DMS53 treated with DMSO at 0.1 percent for 48 hours (cell line): Measurements from ENCODE around the gene ACYP1.

Source experiments
- DNase-seq: peaks from one replicate; lab custom pipeline; 2025; ENCODE audit not compliant: unreplicated experiment; lab: John Stamatoyannopoulos, UW

ACYP1 gene

DNA sequence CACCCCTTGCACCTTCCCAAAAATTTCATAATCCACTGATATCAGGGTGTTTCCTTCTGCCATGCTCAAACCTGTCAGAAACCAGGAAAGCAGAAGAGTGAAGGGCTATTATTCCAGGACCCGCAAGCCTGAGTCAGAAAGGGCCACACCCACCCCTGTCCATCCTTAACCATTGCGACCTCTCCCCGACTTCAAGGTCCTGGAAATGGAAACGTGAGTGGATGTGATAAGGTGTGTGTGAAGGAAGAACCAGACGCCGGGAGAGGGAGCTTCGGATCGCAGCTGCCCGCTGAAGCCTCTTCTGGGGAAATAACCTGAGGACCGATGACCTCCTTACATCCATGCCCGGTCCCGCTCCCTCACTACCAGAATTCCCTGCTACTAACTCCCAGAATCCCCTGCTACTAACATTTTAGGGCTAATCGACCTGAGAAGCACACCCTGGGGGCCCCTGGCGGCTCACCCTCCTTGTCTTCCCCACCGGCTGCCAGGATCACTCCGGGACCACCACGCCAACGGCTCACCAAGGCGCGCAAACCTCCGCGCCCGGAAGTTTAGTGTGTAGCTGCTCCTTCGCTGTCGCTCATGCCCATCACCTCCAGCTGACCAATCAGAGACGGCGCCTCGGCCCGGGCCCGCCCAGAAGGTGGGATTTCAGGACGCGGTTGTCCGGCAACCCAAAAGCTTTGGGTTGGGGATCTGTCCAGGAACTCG, at the start of gene ACYP1:
TSS of gene ACYP1 (minus strand) at position 534 of the 714 bp plus-strand sequence. CDS start at position 63, 471 bp downstream.
- DNase-seq, result peak; percentile 60

GRCh38 chr14:75109877-75110276, 46.1 kb upstream of the ACYP1 start:
- no peak for DNase-seq

DNA sequence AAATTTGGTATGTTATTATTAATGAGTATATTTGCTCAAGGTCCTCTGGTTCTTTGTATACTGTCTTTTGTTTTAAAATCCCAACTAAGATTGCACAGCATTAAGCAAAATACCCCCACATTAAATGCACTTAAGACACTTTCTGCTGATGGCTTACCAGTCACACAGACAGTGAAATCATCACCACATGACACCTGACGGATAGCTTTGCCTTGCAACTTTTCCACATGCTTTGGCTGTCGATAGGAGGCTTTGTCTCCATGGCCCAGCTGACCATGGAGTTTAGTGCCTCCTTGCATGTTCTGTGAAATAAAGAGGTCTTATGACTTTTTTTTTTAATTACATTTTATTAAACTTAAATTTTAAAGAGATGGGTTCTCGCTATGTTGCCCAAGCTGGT, 43.4 kb upstream of the ACYP1 start:
- DNase-seq, result no peak

- DNase-seq, result no peak
Observed at GRCh38 chr14:75101491-75101890, 37.7 kb upstream of the ACYP1 start.

DNA sequence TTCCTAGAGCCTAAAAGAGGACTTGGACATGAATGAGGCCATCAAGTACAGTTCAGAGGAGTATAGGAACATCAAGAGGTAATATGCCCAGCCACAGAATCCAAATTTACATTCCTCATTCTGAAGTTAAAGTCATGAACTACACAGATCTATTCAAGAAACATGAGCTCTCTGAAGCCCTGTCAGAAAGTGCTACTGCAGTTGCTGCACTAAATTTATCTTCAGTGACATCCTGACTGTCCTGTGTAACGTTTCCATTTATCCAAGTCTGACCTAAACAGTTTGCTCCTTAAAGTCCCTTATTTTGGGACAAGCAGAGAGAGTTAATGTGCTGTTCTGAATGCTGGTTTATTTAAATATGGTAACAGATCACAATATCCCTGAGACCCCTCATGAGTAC, 34.9 kb upstream of the ACYP1 start:
- DNase-seq, result no peak

DNA sequence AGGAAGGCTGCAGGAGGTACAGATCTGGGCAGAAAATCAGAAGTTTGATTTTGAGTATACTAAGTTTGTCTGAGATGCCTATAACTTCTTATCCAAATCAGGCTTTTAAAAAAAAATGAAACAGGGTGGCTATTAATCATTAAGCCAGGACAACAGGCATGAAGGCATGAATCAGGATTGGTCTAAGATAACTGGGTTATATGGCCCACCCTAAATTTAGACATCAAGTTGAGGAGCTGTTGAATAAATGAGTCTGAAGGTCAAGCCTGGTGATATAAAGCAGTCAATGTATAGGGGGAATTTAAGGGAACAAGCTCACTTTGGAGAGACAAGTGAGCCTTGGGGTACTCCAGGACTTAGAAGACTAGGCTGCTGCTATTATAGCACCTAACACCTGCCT, 34.4 kb upstream of the ACYP1 start:
- DNase-seq, result no peak

GRCh38 chr14:75096959-75097358, 33.1 kb upstream of the ACYP1 start:
- no peak for DNase-seq

GRCh38 chr14:75095690-75096089, 31.9 kb upstream of the ACYP1 start:
- no peak for DNase-seq

GRCh38 chr14:75094896-75095295, 31.1 kb upstream of the ACYP1 start:
- DNase-seq, result no peak

DNA sequence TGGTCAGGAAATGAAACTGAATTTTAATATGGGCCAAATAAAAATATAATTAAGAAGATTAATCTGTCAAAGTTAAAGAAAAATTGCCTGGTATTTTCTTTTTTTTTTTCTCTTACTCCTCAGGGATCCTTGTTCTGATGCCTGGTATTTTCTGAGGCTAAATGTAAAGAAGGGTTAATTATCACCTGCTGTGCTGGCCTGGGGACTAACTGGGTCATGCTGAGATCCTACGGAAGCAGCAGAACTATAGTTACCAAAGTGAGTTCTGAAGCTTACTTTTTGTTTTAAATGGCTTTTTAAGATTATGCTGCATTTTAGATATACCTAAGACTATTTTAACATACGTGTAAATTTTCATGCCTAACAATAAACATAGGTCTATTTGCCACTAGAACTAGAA, 28.9 kb upstream of the ACYP1 start:
- no peak for DNase-seq

- no peak for DNase-seq
Observed at GRCh38 chr14:75091251-75091650, 27.4 kb upstream of the ACYP1 start.

DNA sequence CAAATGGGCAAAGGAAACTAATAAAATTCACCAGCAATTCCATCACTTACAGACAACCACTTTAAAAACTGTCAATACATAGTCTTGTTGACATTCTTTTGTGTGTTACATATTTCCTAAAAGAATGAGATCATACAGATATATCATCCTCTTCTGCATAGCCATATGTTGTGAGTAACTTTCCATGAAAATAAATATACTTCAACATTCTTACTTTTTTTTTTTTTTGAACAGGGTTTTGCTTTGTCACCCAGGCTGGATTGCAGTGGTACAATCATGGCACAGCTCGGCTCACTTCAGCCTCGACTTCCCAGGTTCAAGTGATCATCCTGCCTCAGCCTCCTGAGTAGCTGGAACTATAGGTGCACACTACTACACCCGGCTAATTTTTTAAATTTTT, 26.5 kb upstream of the ACYP1 start:
- no peak for DNase-seq

DNA sequence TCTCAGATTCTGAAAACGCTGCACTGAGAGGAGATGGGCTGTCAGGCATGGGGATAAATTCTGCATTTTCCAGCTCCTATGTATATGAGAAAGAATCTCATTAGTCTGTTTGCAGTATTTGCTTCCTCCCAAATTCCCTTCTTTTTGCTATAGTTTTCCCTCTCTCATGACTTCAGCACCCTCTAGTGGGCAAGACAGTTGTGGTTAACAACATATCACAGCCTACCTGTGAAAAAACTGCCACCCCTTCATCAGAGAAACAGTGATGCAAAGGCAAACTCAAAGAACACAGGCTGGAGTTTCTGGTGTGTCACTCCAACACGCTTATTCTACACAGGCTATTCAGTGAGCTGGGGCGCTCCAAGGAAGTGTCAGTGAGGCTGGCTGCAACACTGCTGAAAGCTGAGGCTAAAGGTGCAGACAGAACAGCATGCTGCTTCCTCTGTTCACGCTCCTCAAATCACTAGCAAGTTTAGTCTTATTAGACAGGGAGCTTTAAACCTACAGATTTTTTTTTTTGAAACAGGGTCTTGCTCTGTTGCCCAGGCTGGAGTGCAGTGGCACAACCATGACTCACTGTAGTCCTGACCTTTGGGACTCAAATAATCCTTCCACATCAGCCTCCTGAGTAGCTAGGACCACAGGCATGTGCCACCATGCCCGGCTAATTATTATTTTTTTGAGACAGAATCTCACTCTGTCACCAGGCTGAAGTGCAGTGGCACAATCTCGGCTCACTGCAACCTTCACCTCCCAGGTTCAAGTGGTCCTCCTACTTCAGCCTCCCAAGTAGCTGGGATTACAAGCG, 24.9 kb upstream of the ACYP1 start:
- peak; percentile 30 for DNase-seq

DNA sequence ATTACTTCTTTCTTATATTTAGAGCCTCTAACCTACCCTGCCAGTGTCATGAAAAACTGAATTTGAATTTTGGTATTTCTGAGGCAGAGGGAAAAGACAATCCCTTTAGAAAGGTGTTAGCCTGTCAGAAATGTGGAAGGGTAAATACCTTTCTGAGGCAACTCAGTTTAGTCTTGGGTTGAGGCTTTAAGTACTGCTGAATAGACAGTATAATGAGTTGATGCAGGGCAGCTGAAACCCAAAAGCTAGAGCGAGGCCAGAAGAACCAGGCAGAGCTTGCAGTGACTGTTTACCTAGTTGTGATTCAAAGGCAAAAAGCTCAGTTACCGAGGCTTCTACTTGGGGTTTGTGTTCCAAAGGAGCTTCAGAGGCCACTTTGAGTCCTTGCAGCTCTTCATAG, 24.3 kb upstream of the ACYP1 start:
- no peak for DNase-seq

GRCh38 chr14:75084513-75084912, 20.7 kb upstream of the ACYP1 start:
- DNase-seq, result no peak

DNA sequence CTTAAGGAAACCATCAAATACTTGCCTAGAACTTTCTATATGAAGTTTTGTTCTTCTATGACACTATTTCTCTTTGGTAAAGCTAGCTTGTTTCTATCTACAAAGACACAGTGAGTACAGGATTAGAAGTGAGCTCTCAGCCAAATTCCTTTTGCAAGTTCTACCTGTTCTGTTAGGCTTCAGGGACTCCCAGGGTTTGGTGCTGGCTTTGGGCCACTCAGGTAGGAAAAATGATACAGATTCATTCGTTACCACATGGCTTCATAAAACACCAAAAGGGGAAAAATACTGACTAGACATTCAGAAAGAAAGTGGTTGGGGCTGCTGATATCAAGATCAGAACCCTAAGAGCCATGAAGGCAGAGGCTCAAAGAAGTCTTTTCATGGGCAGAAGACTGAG, 19.4 kb upstream of the ACYP1 start:
- no peak for DNase-seq

DNA sequence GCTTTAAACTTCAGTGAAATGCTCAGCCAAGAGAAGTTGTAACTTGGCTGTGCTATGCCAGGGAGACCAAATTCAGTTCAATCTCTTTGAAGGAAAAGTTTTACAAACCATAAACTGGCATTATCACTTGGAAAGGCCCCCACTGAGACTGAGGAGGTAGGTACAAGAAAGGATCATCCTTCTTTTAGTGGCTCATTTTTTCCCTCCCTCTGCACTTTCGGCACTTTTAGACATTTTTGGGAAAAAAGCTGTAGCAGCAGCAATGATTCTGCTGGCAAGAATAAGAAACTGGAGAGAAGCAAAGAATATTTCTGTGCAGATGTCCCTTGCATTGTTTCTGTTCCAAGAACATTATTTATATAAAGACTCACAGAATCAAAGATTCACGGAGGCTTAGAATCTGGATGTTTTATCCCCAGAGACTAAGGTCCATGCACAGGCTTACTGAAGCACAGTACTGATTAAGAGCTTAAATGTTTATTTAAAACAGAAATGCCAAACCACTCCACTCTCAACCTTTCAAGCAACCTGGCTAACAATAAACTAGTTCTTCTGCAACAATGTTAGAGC, 17.9 kb upstream of the ACYP1 start:
- no peak for DNase-seq

DNA sequence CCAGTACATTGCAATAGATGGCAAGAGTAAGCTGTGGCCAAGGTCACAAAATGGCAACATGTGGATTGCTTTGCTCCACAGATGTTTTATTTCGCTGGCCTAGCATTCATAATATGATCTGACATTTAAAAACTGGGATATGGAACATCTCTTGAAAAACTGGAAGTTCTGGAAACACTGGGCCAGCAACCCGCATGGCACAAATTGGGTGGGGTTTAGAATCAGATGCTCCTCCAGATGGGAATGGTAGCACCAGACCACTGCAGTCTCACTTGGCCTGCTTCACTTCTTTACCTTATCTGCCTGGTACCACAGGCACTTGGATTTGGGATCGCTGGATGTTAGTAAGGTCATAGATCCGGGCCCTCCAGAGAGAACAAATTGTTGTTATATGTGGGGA, 15.7 kb upstream of the ACYP1 start:
- DNase-seq, result no peak

GRCh38 chr14:75077794-75078193, 14.0 kb upstream of the ACYP1 start:
- DNase-seq, result no peak

- DNase-seq, result no peak
Observed at GRCh38 chr14:75070383-75070782, 6.6 kb upstream of the ACYP1 start.

DNA sequence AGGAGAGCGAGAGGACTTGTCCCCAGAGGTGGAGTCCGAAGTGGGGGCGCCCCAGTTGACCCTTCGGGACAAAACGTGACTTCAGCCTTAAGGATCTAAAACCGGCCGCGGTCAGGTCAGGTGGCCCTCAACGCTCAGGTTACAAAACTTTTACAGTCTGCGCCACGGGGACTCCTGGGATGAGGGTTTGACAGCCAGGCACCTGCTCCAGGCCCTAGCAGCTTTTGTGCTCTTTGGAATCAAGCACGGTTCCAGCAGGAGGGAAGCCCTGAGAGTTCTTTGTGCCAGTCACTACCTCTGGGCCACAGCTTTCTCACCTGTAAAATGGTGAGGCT, 6.0 kb upstream of the ACYP1 start:
- peak; percentile 3 for DNase-seq

- DNase-seq, result peak; percentile 76
Observed at GRCh38 chr14:75069121-75069810, 5.4 kb upstream of the ACYP1 start, which contains the start of gene ZC2HC1C. Gene ZC2HC1C (plus strand): TSS chr14:75069641. CDS start chr14:75070574, 933 bp downstream.
